Endothelial cell of umbilical vein (primary cell): ENCODE data around the gene ASTN1. TPM values are rescaled to one million over a fixed set of nuclear protein-coding genes. Genes with fewer than 3 reads are reported as not detected.

Experiments used
- BruUV-seq: library from RNA; stranded (reverse); fragments of 400-500 nt; replicated peaks from 2 replicates; lab custom pipeline; 2021; lab: Mats Ljungman, UMichigan
- CTCF ChIA-PET: fragments of 300-600, 350-600 bp; sonication (Branson Sonifier 250); formaldehyde crosslinking; loops from one replicate; lab custom pipeline; 2021; ENCODE audit warnings: antibody characterized with exemption, inconsistent platforms; lab: Charles Lee
- POLR2A ChIA-PET: fragments of 300-600, 350-600 bp; sonication (Branson Sonifier 250); formaldehyde crosslinking; loops from one replicate; lab custom pipeline; 2021; ENCODE audit warnings: antibody characterized with exemption, inconsistent platforms; lab: Charles Lee
- DNase-seq: peaks from one replicate; pipeline ENCODE4 v3.0.0-alpha.2; 2011; ENCODE audit warnings: low read depth, low spot score
- FAIRE-seq: peaks from 2 replicates; lab custom pipeline; 2011; peaks lifted over from hg19 to GRCh38; lab: Jason Lieb, UNC
- H2AFZ ChIP-seq: 2 replicates; pipeline ENCODE4 v1.6.0; 2012; ENCODE audit warnings: low read depth, low read length, control low read depth, inconsistent platforms
- H3K27ac ChIP-seq: 2 replicates; pipeline ENCODE4 v1.5.1; 2011; ENCODE audit warnings: low read depth, mild to moderate bottlenecking, control low read depth, low read length, moderate library complexity; ENCODE audit not compliant: insufficient read depth
- H3K27me3 ChIP-seq, 2 experiments: 2 replicates each; pipeline versions ENCODE4 v1.6.0 to v1.6.1; 2011; ENCODE audit warnings: low read length in 2 of 2, mixed read lengths in 1 of 2; ENCODE audit not compliant: control insufficient read depth in 2 of 2, insufficient read depth in 2 of 2
- H3K36me3 ChIP-seq, 2 experiments: 2 replicates in 1 of 2; 3 replicates in 1 of 2; pipeline ENCODE4 v1.5.1; 2011; ENCODE audit warnings: low read length in 2 of 2, mild to moderate bottlenecking in 1 of 2, moderate library complexity in 1 of 2; ENCODE audit not compliant: control insufficient read depth in 2 of 2, insufficient read depth in 2 of 2; ENCODE audit errors: extremely low read depth in 1 of 2
- H3K4me1 ChIP-seq: 3 replicates; pipeline ENCODE4 v1.5.1; 2011; ENCODE audit warnings: mild to moderate bottlenecking, low read length; ENCODE audit not compliant: control insufficient read depth, insufficient read depth; ENCODE audit errors: extremely low read depth
- H3K4me2 ChIP-seq: 2 replicates; pipeline ENCODE4 v1.6.1; 2011; ENCODE audit warnings: low read length, control low read depth, mixed read lengths; ENCODE audit not compliant: insufficient read depth
- H3K4me3 ChIP-seq, 3 experiments: fragments of 200-600 bp in 1 of 3; sonication (generic), shearing (Covaris generic) in 1 of 3; replicated peaks in 1 of 3; 2 replicates each; pipeline ENCODE4 v1.5.1; 2011 to 2016; ENCODE audit warnings: control low read depth in 3 of 3, low read length in 3 of 3, mild to moderate bottlenecking in 2 of 3, inconsistent platforms in 1 of 3, low read depth in 1 of 3, moderate library complexity in 1 of 3; ENCODE audit not compliant: insufficient read depth in 1 of 3
- H3K79me2 ChIP-seq: 2 replicates; pipeline ENCODE4 v1.6.0; 2012; ENCODE audit warnings: low read length, inconsistent platforms; ENCODE audit not compliant: control insufficient read depth, insufficient read depth
- H3K9ac ChIP-seq: replicated peaks from 2 replicates; pipeline ENCODE3; 2011; ENCODE audit warnings: low read length, control low read depth; ENCODE audit not compliant: insufficient read depth; ENCODE audit errors: extremely low read depth
- H3K9me1 ChIP-seq: replicated peaks from 3 replicates; pipeline ENCODE4 v1.6.0; 2011; ENCODE audit warnings: mild to moderate bottlenecking, low read length; ENCODE audit not compliant: control insufficient read depth, insufficient read depth; ENCODE audit errors: extremely low read depth
- H3K9me3 ChIP-seq: replicated peaks from 2 replicates; pipeline ENCODE4 v1.5.1; 2012; ENCODE audit warnings: low read length, inconsistent platforms; ENCODE audit not compliant: control insufficient read depth, insufficient read depth
- H4K20me1 ChIP-seq: replicated peaks from 2 replicates; pipeline ENCODE3; 2011; ENCODE audit warnings: mild to moderate bottlenecking, low read length; ENCODE audit not compliant: control insufficient read depth, insufficient read depth; ENCODE audit errors: extremely low read depth
- CTCF ChIP-seq, 2 donors: IDR thresholded peaks; 1 replicate in 1 of 2; 2 replicates in 1 of 2; pipeline ENCODE4 v1.5.1; 2011; ENCODE audit warnings: low read length in 2 of 2, mild to moderate bottlenecking in 2 of 2, moderate library complexity in 2 of 2, control low read depth in 1 of 2, inconsistent platforms in 1 of 2, low read depth in 1 of 2; ENCODE audit not compliant: insufficient read depth in 1 of 2; ENCODE audit errors: extremely low read depth in 1 of 2
- EZH2 ChIP-seq: IDR thresholded peaks from 2 replicates; pipeline ENCODE4 v1.6.1; 2012; ENCODE audit warnings: borderline replicate concordance, low read depth, mild to moderate bottlenecking, moderate library complexity, low read length, inconsistent platforms; ENCODE audit not compliant: severe bottlenecking
- FOS ChIP-seq: IDR thresholded peaks from 2 replicates; pipeline ENCODE4 v1.6.1; 2011; ENCODE audit warnings: mild to moderate bottlenecking, low read length, moderate library complexity, borderline replicate concordance; ENCODE audit not compliant: insufficient read depth
- GATA2 ChIP-seq: IDR thresholded peaks from 2 replicates; pipeline ENCODE4 v1.7.0; 2011; ENCODE audit warnings: low read depth, mild to moderate bottlenecking, moderate library complexity, mixed read lengths, low read length; ENCODE audit not compliant: insufficient read length, insufficient read depth
- JUN ChIP-seq: IDR thresholded peaks from 2 replicates; pipeline ENCODE4 v1.6.1; 2011; ENCODE audit warnings: borderline replicate concordance, low read depth; ENCODE audit not compliant: insufficient read length, insufficient read depth
- MAX ChIP-seq: IDR thresholded peaks from 2 replicates; pipeline ENCODE4 v1.6.1; 2011; ENCODE audit not compliant: insufficient read depth, insufficient read length
- MYC ChIP-seq: IDR thresholded peaks from one replicate; pipeline ENCODE4 v1.6.1; 2011; ENCODE audit warnings: mild to moderate bottlenecking, low read depth, low read length
- POLR2A ChIP-seq: IDR thresholded peaks from 2 replicates; pipeline ENCODE4 v1.6.1; 2012; ENCODE audit warnings: low read depth, mild to moderate bottlenecking, control low read depth, low read length
- POLR2AphosphoS5 ChIP-seq: IDR thresholded peaks from 2 replicates; pipeline ENCODE4 v1.6.1; 2012; ENCODE audit warnings: low read depth, mild to moderate bottlenecking, control low read depth, low read length, moderate library complexity; ENCODE audit not compliant: insufficient read depth
- dilution Hi-C: fragments of 300-500 bp; cut with MboI; formaldehyde crosslinking; loops from one replicate; pipeline ENCODE4 v1.15.0; 2019; ENCODE audit warnings: low sequenced_read_pairs; ENCODE audit not compliant: extremely low pct_ligation_motif_present
- intact Hi-C: fragments of 100-400 bp; cut with micrococcal nuclease; formaldehyde crosslinking; loops from one replicate; pipeline ENCODE4 v1.10.0; 2022
- polyA plus RNA-seq, 4 experiments: library from polyadenylated mRNA; depleted of rRNA in 3 of 4; stranded (reverse) in 3 of 4; unstranded in 1 of 4; fragments of >200 nt; gene quantifications; 2 replicates each; pipeline versions ENCODE4 v1.2.1 to v1.2.3, GENCODE V29; 2011 to 2012; ENCODE audit warnings: missing spikeins in 1 of 4
- total RNA-seq: library from RNA; stranded (reverse); gene quantifications from 2 replicates; pipeline ENCODE4 v1.2.3, GENCODE V29; 2021

ASTN1 gene
- total and polyA plus RNA-seq, 2 donors (not counting 3 experiments of a cell fraction or from before 2014, with no cell fraction given) = 0.04 TPM; not detected in 1

- no peaks in the 10 kb centered on the region for H3K27me3 ChIP-seq
- BruUV-seq = no TSS peak
- no peak for DNase-seq
- H3K9me1 ChIP-seq = no peaks in the 10 kb centered on the region
- TF ChIP-seq JUN (no peak), CTCF (IDR thresholded peaks at IDR 0.05; ENCODE audit: extremely low read depth in 1 of 2, insufficient read depth in 1 of 2, low read depth in 1 of 2, low read length in 2 of 2) (no peak), MAX (no peak), POLR2AphosphoS5 (no peak), POLR2A (no peak), FOS (no peak), MYC (no peak), GATA2 (no peak), EZH2 (no peak)
- FAIRE-seq = no peak
- CTCF ChIA-PET = no interaction called here
- intact Hi-C loops (no loop called here), dilution Hi-C loops (no loop called here)
- no peak overlapping the region for H3K4me2 ChIP-seq
- H3K36me3 ChIP-seq = no peaks in the 10 kb centered on the region
- no peak overlapping the region for H2AFZ ChIP-seq
- H3K9me3 ChIP-seq = no peaks in the 10 kb centered on the region
- H3K27ac ChIP-seq = no peak overlapping the region
- no peaks in the 10 kb centered on the region for H4K20me1 ChIP-seq
- no peak overlapping the region for H3K4me3 ChIP-seq
- POLR2A ChIA-PET = no interaction called here
- no peaks in the 10 kb centered on the region for H3K4me1 ChIP-seq
- no peaks in the 10 kb centered on the region for H3K79me2 ChIP-seq
- no peak overlapping the region for H3K9ac ChIP-seq
Observed at GRCh38 chr1:176852124-176852523, 312.4 kb downstream of the ASTN1 start.
